ENCODE data around the gene MAST4.

MAST4 gene

DNA sequence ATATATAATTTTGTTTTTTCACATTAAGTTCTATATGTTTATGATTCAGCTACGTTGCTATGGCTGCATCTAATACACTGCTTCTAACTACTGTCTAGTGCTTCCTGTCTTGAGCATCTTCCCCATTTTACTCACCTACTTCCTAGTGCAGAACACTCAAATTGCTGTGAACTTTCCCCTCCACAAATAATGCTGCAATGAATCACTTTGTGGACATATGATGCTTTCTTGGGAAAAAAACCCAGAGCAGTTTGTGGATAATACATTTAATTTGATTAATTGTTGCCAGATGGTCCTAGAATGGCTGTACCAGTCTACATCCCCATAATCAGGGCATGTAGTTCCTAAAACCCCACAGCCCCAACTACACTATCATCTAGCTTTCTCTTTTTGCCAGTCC, 581.9 kb downstream of the MAST4 start:
- Mint-ChIP-seq H3K4me3 (no peak overlapping the region), H3K36me3 (no peaks in the 10 kb centered on the region), H3K9me3 (peaks cover 16% of the 10 kb centered on the region), H3K4me1 (peaks cover 31% of the 10 kb centered on the region), H3K27ac (peak overlapping the region; percentile 58)
- ATAC-seq = peak; percentile 57
- no peak for DNase-seq (ENCODE audit: low spot score in 2 of 2)

- Mint-ChIP-seq H3K27ac (peak overlapping the region; percentile 58), H3K36me3 (no peaks in the 10 kb centered on the region), H3K9me3 (peaks cover 16% of the 10 kb centered on the region), H3K4me1 (peaks cover 33% of the 10 kb centered on the region), H3K4me3 (no peak overlapping the region)
- ATAC-seq (no peak), DNase-seq (ENCODE audit: low spot score in 2 of 2) (no peak)
Measured at GRCh38 chr5:67178966-67179365, 582.8 kb downstream of the MAST4 start.

- no peak overlapping the region for H3K27ac Mint-ChIP-seq
Measured at GRCh38 chr5:67179697-67180361, 583.6 kb downstream of the MAST4 start.

GRCh38 chr5:67181648-67182221, 585.5 kb downstream of the MAST4 start:
- ATAC-seq = peak; percentile 43
- Mint-ChIP-seq H3K36me3 (no peaks in the 10 kb centered on the region), H3K27ac (peak overlapping the region; percentile 80), H3K4me1 (peaks cover 41% of the 10 kb centered on the region), H3K9me3 (peaks cover 8% of the 10 kb centered on the region), H3K4me3 (peak overlapping the region; percentile 26)
- DNase-seq (ENCODE audit: low spot score in 2 of 2) = no peak

More at GRCh38 chr5:67179697-67180361, 583.6 kb downstream of the MAST4 start:
- DNase-seq (ENCODE audit: low spot score in 2 of 2) (no peak), ATAC-seq (no peak)
- Mint-ChIP-seq H3K36me3 (no peaks in the 10 kb centered on the region), H3K4me1 (peaks cover 33% of the 10 kb centered on the region), H3K9me3 (peaks cover 16% of the 10 kb centered on the region), H3K4me3 (no peak overlapping the region)

GRCh38 chr5:67182301-67182790, 586.2 kb downstream of the MAST4 start:
- Mint-ChIP-seq H3K9me3 (peaks cover 5% of the 10 kb centered on the region), H3K4me1 (peaks cover 47% of the 10 kb centered on the region), H3K4me3 (peak overlapping the region; percentile 26), H3K36me3 (no peaks in the 10 kb centered on the region), H3K27ac (peak overlapping the region; percentile 80)
- ATAC-seq = peak; percentile 43
- DNase-seq (ENCODE audit: low spot score in 2 of 2) = no peak

DNA sequence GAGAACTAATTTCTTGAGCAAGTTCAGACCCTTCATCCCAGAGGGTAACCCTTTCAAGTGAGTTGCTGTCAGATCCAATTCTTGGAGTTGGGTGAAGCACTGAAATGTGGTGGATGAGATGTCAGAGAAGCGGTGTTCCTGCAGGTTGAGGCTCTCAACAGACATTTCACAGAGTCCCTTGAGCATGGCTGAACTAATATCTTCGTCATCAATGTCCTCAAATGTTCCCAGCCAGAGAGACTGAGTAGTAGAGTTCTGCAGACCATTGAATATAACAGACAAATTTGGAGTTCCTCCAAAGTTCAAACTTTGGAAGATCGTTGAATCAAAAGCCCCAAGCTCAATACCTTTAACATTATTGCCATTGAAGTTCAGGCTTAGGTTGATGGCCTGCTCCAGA, 587.7 kb downstream of the MAST4 start:
- H3K4me1 Mint-ChIP-seq = peaks cover 54% of the 10 kb centered on the region
- no peaks in the 10 kb centered on the region for H3K36me3 Mint-ChIP-seq
- no peak overlapping the region for H3K27ac Mint-ChIP-seq
- DNase-seq (ENCODE audit: low spot score in 2 of 2) = no peak
- ATAC-seq = no peak
- H3K4me3 Mint-ChIP-seq = no peak overlapping the region
- H3K9me3 Mint-ChIP-seq = no peaks in the 10 kb centered on the region

DNA sequence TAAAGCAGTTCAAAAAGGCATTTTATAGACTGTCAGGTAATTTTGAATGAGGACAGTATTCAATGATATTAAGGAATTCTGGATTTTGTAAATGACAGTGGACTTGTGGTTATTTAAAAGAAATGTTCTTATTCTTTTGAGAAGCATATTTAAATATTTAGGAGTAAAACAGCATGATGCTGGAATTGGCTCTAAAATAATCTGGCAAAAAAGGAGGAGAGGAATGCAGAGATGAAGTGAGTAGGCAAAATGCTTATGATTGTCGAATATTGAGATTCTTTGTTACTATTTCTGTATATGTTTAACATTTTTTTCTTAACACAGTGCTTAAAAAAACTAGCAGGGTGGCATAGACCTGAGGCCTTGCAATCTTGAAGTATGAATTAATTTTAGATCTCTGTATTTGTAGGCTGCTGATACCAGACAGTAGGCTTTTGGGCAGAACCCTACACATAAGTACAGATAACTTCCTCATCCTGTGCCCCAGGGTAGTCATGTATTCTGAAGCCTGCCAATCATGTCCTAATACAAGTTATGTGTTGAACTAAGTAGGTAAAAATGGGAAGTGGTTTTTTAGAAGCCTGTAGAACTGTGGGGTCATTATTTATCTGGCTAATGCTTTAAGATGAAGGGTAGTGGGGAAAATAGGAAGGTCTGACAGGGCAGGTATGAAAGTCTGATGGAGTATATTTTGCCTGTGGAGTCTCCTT, 591.0 kb downstream of the MAST4 start:
- Mint-ChIP-seq H3K36me3 (no peaks in the 10 kb centered on the region), H3K27ac (peak overlapping the region; percentile 75), H3K4me3 (no peak overlapping the region), H3K9me3 (no peaks in the 10 kb centered on the region), H3K4me1 (peaks cover 45% of the 10 kb centered on the region)
- DNase-seq (ENCODE audit: low spot score in 2 of 2) (no peak), ATAC-seq (no peak)

GRCh38 chr5:67188274-67189078, 592.3 kb downstream of the MAST4 start:
- no peak for DNase-seq (ENCODE audit: low spot score in 2 of 2)
- H3K36me3 Mint-ChIP-seq = no peaks in the 10 kb centered on the region
- peak overlapping the region; percentile 15 for H3K4me3 Mint-ChIP-seq
- peak; percentile 46 for ATAC-seq
- peaks cover 33% of the 10 kb centered on the region for H3K4me1 Mint-ChIP-seq
- H3K9me3 Mint-ChIP-seq = no peaks in the 10 kb centered on the region
- peak overlapping the region; percentile 75 for H3K27ac Mint-ChIP-seq

GRCh38 chr5:67189079-67189354, 592.8 kb downstream of the MAST4 start:
- H3K27ac Mint-ChIP-seq = peak overlapping the region; percentile 75
- H3K9me3 Mint-ChIP-seq = no peaks in the 10 kb centered on the region
- no peaks in the 10 kb centered on the region for H3K36me3 Mint-ChIP-seq
- ATAC-seq (no peak), DNase-seq (ENCODE audit: low spot score in 2 of 2) (no peak)
- peaks cover 33% of the 10 kb centered on the region for H3K4me1 Mint-ChIP-seq
- H3K4me3 Mint-ChIP-seq = peak overlapping the region; percentile 15

GRCh38 chr5:67189931-67190330, 593.7 kb downstream of the MAST4 start:
- no peak overlapping the region for H3K27ac Mint-ChIP-seq
- no peaks in the 10 kb centered on the region for H3K36me3 Mint-ChIP-seq
- no peak overlapping the region for H3K4me3 Mint-ChIP-seq
- ATAC-seq (no peak), DNase-seq (ENCODE audit: low spot score in 2 of 2) (no peak)
- H3K4me1 Mint-ChIP-seq = peaks cover 33% of the 10 kb centered on the region
- H3K9me3 Mint-ChIP-seq = no peaks in the 10 kb centered on the region

GRCh38 chr5:67190410-67190809, 594.2 kb downstream of the MAST4 start:
- H3K9me3 Mint-ChIP-seq = no peaks in the 10 kb centered on the region
- H3K4me1 Mint-ChIP-seq = peaks cover 33% of the 10 kb centered on the region
- DNase-seq (ENCODE audit: low spot score in 2 of 2) (no peak), ATAC-seq (no peak)
- H3K27ac Mint-ChIP-seq = no peak overlapping the region
- no peaks in the 10 kb centered on the region for H3K36me3 Mint-ChIP-seq
- no peak overlapping the region for H3K4me3 Mint-ChIP-seq

DNA sequence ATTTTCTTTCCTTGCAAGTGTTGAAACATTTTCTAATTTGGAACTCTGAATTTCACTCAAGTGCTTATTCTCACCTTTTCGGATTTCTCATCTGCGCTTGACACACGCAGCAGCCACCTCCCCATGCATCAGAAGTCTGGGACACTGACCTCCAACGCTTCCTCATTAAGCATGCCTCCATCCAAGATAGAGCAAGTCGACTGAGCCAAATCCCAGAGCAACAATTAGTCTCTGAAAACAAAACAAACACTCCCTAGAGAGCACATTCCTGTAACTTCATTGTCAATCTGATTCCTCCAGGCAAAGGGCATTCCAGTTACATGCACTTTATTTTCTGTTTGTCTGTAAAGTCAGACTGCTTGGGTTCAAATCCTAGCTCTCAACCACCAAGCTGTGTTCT, 594.7 kb downstream of the MAST4 start:
- Mint-ChIP-seq H3K4me1 (peaks cover 33% of the 10 kb centered on the region), H3K4me3 (no peak overlapping the region), H3K27ac (no peak overlapping the region), H3K9me3 (no peaks in the 10 kb centered on the region), H3K36me3 (no peaks in the 10 kb centered on the region)
- DNase-seq (ENCODE audit: low spot score in 2 of 2) (no peak), ATAC-seq (no peak)

DNA sequence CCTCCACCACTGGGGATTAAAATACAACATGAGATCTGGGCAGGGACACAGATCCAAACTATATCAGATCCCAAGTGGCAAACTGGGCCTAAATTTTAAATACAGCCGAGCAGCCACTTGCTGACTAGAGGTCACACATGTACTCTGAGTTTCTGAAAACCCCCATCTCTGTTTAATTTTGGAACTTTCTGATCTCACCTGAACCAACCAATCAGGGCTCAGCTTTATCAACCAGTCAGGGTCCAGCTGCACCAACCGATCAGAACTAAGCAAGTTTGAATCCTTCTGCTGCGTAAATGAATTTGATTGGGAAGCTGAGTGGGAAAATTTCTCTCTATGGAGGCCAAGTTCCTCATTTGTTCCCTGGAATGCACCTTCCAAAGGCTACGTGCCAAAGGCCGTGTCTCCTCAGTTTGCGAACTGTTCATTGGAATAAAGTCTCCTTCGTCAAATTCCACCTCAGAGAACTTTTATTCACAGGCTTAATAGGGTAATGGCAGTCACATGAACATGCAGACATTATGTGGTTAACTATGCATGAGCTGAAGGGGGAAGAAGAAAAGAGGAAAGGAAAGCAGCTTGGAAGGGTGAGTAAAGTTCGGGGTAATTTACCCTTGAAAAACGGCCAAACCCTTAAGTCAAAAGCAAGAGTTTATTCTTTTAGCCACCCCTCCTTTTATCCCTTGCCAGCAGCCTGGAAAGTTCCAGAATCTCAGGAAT, 596.7 kb downstream of the MAST4 start:
- no peak overlapping the region for H3K27ac Mint-ChIP-seq
- no peaks in the 10 kb centered on the region for H3K9me3 Mint-ChIP-seq
- H3K4me3 Mint-ChIP-seq = no peak overlapping the region
- DNase-seq (ENCODE audit: low spot score in 2 of 2) (no peak), ATAC-seq (no peak)
- no peaks in the 10 kb centered on the region for H3K36me3 Mint-ChIP-seq
- peaks cover 23% of the 10 kb centered on the region for H3K4me1 Mint-ChIP-seq

DNA sequence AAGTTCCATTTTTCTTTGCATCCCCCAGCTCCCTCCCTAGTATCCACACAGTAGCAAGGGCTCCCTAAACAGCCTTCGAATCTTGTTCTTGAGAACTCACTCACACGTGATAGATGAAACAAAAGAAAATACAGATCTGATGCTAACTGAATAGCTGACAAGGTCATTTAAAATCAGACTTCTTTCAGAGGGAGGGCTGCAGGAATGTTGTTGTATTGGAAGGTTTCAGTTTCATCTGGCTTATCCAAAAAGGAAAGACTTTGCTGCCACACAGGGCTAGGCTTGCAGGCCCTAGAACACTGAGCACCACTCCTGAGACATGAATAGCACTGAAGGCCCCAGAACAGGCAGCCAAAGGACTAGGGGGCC, 597.2 kb downstream of the MAST4 start:
- no peak overlapping the region for H3K27ac Mint-ChIP-seq
- DNase-seq (ENCODE audit: low spot score in 2 of 2) = no peak
- H3K4me3 Mint-ChIP-seq = no peak overlapping the region
- H3K9me3 Mint-ChIP-seq = no peaks in the 10 kb centered on the region
- H3K36me3 Mint-ChIP-seq = no peaks in the 10 kb centered on the region
- peaks cover 18% of the 10 kb centered on the region for H3K4me1 Mint-ChIP-seq
- ATAC-seq = no peak

DNA sequence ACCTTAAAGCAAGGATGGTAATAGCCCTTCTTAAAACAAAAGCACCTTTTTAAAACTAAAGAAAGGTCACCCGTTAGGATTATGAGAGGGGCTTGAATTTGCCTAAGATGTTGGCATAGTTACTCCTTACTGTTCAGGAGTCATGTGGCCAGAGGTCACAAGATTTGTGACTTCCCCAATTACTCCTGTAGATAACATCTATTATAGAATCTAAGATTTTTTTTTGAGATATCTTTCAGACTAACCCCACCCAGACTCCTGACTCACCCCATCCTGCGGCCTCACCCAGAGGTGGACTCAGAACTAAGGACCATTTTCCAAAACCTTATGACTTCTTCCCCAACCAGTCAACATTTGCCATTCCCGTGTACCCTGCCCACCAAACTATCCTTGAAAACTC, 598.0 kb downstream of the MAST4 start:
- Mint-ChIP-seq H3K27ac (no peak overlapping the region), H3K9me3 (no peaks in the 10 kb centered on the region), H3K36me3 (no peaks in the 10 kb centered on the region), H3K4me1 (peaks cover 15% of the 10 kb centered on the region), H3K4me3 (no peak overlapping the region)
- no peak for DNase-seq (ENCODE audit: low spot score in 2 of 2)
- no peak for ATAC-seq

Measured in stimulated activated effector memory CD8-positive, alpha-beta T cell treated with anti-CD3 and anti-CD28 coated beads, Interleukin-12 subunit alpha, Interleukin-12 subunit beta, amount 100 ng/mL, for 72 hours (primary cell).